Myocyte (in vitro differentiated cells): ENCODE results near the gene ARHGAP26. TPM values are rescaled to one million over a fixed set of nuclear protein-coding genes. Genes with fewer than 3 reads are reported as not detected.

Experiments used
- DNase-seq: peaks from one replicate; pipeline ENCODE4 v3.0.0-alpha.2; 2012; ENCODE audit warnings: low read depth
- polyA plus RNA-seq: library from polyadenylated mRNA; unstranded; fragments of >200 nt; gene quantifications from one replicate; pipeline ENCODE4 v1.2.1, GENCODE V29; 2012; ENCODE audit warnings: missing spikeins
- total RNA-seq: library from RNA; depleted of rRNA; stranded (reverse); fragments of >200 nt; gene quantifications from 2 replicates; pipeline ENCODE4 v1.2.3, GENCODE V29; 2014

Gene ARHGAP26, protein sequence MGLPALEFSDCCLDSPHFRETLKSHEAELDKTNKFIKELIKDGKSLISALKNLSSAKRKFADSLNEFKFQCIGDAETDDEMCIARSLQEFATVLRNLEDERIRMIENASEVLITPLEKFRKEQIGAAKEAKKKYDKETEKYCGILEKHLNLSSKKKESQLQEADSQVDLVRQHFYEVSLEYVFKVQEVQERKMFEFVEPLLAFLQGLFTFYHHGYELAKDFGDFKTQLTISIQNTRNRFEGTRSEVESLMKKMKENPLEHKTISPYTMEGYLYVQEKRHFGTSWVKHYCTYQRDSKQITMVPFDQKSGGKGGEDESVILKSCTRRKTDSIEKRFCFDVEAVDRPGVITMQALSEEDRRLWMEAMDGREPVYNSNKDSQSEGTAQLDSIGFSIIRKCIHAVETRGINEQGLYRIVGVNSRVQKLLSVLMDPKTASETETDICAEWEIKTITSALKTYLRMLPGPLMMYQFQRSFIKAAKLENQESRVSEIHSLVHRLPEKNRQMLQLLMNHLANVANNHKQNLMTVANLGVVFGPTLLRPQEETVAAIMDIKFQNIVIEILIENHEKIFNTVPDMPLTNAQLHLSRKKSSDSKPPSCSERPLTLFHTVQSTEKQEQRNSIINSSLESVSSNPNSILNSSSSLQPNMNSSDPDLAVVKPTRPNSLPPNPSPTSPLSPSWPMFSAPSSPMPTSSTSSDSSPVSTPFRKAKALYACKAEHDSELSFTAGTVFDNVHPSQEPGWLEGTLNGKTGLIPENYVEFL
- total RNA-seq = 2.4 and 2.8 TPM in 2 replicates
- polyA plus RNA-seq = 4.4 TPM

DNA sequence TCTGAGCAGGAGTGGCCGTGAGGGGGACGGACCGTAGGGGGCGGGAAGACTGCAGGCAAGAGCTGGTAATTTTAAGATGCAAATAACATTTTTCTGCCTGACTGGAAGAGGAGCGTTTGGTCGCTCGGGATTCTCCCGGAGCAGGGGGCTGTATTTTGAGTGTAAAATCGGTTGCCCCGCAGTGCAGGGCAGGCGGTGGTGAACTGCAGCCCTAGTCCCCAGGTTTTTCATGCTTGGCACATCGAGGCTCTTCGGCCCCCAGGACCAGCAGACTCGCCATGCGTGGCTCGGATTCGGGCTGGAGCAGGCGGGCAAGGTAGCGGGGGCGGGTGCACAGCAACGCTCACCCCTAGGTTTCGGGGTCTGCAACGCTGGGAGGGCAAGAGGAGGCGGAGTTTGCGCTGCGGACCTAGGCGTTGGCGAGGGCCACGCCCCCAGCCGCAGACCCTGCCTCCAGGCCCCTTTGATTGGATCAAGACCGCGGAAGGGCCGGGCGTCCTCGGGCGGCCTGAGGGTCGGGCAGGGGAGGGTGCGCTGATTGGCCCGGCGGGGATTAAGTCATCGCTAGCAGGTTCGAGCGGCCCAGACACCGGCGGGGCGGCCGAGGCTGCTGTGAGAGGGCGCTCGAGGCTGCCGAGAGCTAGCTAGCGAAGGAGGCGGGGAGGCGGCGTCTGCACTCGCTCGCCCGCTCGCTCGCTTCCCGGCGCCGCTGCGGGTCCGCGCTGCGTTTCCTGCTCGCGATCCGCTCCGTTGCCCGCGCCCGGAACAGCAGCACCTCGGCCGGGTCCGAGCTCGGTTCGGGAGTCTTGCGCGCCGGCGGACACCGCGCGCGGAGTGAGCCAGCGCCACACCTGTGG, at the start of gene ARHGAP26:
Gene ARHGAP26 (plus strand): TSS at position 585 of the 857 bp plus-strand sequence. CDS start 385 bp downstream, outside the sequence.
- DNase-seq = peak; percentile 96

GRCh38 chr5:142720641-142721271, 49.4 kb upstream of the ARHGAP26 start:
- DNase-seq = peak; percentile 46

DNA sequence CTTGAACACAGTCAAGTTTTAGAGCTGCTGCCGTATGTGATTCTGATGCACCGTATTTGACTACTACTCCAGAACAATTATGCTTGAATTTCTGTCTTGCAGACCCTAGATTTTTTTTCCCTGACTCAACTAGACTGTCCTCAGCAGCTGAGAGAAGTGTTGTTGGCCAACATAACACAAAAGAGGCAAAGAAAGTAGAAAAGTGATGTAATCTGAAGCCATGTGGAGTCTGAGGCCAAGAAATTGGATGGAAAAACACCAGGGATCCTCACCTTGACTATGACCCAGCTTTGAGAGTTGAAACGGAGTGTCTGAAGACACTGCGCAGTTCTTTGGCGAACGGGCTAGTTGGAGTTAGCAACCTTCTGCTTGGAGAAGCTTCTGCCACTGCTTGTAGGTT, 48.0 kb upstream of the ARHGAP26 start:
- DNase-seq = no peak

- no peak for DNase-seq
Observed at GRCh38 chr5:142722896-142723295, 47.3 kb upstream of the ARHGAP26 start.

DNA sequence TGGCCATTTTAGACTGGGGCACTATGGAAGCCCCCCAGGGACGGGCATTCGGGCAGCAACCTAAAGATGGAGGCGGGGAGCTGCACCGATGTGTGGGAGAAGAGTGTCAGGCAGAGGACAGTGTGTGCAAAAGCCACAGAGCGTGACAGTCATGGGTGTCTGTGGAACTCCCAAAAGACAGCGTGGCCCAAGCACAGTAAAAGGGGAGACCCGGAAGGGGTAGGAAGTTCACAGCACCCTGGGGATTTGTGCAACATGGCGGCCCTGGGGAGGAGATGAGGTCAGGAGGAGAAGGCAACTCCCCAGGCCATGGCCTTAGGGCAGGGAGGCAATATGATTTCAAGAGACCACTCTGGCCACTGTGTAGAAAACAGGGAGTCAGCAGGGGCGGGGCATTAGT, 45.4 kb upstream of the ARHGAP26 start:
- DNase-seq = no peak

- no peak for DNase-seq
Observed at GRCh38 chr5:142725231-142726187, 44.7 kb upstream of the ARHGAP26 start.

GRCh38 chr5:142726188-142726731, 43.9 kb upstream of the ARHGAP26 start:
- peak; percentile 71 for DNase-seq

GRCh38 chr5:142727735-142728047, 42.5 kb upstream of the ARHGAP26 start:
- no peak for DNase-seq

- no peak for DNase-seq
Observed at GRCh38 chr5:142735323-142736246, 34.6 kb upstream of the ARHGAP26 start.

GRCh38 chr5:142736247-142736632, 33.9 kb upstream of the ARHGAP26 start:
- no peak for DNase-seq

GRCh38 chr5:142737179-142737578, 33.0 kb upstream of the ARHGAP26 start:
- no peak for DNase-seq

- no peak for DNase-seq
Observed at GRCh38 chr5:142740474-142741242, 29.5 kb upstream of the ARHGAP26 start.

DNA sequence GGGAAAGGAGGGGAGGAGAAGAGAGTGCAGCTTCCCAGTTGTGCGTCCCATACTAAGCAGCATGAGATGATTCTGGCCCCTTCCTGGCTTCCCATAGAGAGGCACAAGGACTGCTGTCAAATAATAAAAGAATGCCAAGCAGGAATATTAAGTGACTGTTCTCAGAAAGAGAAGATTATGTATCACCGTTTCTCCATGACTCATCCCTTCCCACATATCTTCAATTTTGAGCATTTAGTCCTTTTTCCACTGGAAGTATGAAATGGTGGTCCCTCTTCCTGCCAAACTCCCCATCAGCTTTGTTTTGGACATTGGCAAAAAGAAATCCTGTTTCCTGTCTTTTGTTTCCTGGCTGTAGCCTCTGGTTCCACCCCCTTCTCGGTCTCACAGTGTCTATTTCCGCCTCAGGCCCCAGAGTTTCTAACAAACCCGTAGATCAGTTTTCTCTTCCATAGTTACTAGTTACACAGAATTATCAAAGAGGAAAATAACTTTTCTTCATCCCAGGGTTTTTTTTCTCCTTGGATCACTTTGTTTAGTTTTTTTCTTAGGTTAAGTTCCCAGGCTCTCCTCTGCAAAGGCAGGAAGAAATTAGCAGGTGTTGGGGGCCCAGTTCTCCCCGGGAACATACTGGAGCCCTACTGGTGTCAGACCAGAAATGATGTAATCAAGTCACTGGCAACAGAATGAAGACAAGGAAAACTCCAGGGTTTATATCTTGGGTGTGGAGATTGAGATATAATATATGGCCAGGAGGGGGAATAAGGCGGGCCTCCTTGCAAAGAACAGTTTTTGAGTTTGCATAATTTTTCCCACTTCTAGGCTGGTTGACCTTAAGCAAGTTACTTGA, 26.4 kb upstream of the ARHGAP26 start:
- DNase-seq = peak; percentile 26

GRCh38 chr5:142745268-142745667, 24.9 kb upstream of the ARHGAP26 start:
- no peak for DNase-seq

DNA sequence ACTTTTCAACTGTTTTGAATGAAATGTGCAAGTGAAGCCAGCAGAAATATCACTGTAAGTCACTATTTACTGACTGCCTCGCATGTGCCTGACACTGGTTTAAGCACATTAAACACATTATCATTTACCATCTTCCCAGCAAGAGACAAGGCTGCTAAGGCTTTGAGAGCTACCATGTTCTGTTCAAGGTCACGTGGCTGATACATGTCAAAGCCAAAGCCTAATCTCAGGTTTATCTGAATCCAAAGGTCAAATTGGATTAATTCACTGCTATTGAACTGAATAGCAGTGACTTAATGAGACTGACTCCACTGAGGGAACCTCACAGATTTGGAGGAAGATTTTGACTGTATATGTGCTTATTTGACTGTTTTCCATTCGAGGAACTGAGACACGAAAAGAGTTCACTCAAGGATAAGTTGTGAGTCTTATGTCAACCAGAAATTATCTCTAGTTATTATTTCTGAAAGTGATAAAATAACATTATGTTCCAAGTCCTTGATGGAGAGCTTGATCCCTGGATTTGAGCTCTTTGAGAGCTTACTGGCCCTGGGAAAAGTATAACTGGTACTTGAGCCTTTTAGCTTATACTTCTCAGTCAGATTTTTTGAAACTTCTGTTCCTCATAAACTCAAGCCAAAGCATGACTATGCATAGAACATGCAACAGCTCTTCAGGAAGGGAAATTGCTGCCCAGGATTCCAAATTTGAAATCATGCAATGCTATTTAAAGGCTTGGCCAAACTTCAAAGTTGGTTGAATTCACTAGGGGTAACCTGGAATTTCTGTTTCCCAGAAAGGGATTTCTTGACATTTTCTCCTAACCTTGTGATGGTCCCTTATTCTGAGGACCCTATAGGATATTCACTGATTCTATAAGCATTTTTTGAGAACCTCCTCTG, 23.4 kb upstream of the ARHGAP26 start:
- no peak for DNase-seq

DNA sequence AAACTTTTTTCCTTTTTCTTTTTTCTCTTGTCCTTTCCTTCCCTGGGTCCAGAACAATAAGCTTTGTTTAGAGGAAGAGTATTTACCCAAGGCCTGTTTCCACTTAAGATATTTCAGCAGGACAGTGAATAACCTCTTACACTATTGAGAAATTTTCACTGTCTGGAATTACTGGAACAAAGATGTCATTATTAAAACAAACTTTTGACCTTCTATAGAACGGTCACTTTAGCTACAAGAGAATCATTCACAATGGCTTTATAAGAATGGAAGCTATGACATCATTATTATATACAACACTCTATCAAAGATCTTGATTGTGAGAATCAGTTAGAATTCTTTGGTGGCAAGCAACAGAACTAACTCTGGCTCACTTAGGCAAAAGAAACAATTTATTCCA, 22.0 kb upstream of the ARHGAP26 start:
- no peak for DNase-seq
